B cell (primary cell): ENCODE results near the gene APLF.
"Not testable (repeated sequence)": the region's sequence is repeated elsewhere in the genome, so short reads cannot be mapped to it uniquely, and the experiment has no call there.

Experiments
- CTCF ChIP-seq: fragments of 200-600 bp; IDR thresholded peaks from one replicate; pipeline ENCODE4 v1.8.0; 2022; ENCODE audit warnings: antibody characterized with exemption, mild to moderate bottlenecking
- EZH2 ChIP-seq: IDR thresholded peaks from 2 replicates; pipeline ENCODE4 v1.6.1; 2012; ENCODE audit warnings: borderline replicate concordance, low read depth, mild to moderate bottlenecking, moderate library complexity, low read length; ENCODE audit not compliant: insufficient read depth, poor library complexity, severe bottlenecking

- not testable (repeated sequence) for TF ChIP-seq CTCF, EZH2
These were observed 103.0 kb downstream of the APLF start for GRCh38 chr2:68570434-68570833.
